GM12878 (cell line): ENCODE data around the gene OLFM1. TPM values are rescaled to one million over a fixed set of nuclear protein-coding genes. Genes with fewer than 3 reads are reported as not detected.

Experiments
- ATAC-seq: fragments of 200-7000 bp; cut with Tn5 transposase; 3 replicates; pipeline ENCODE4 v1.9.1; 2020; ENCODE audit warnings: mild to moderate bottlenecking, moderate library complexity
- BruUV-seq: library from RNA; stranded (reverse); fragments of 400-500 nt; replicated peaks from 2 replicates; lab custom pipeline; 2021; lab: Mats Ljungman, UMichigan
- CTCF ChIA-PET: fragments of 300-600 bp; sonication (Branson Sonifier 250); formaldehyde crosslinking; extraction: SDS; loops from one replicate; lab custom pipeline; 2021; ENCODE audit warnings: inconsistent platforms; lab: Yijun Ruan, JAX
- POLR2A ChIA-PET: fragments of 350-600 bp; formaldehyde crosslinking; extraction: SDS; loops from one replicate; lab custom pipeline; 2021; ENCODE audit warnings: inconsistent platforms; lab: Charles Lee
- RAD21 ChIA-PET: fragments of 300-600 bp; sonication (Branson Sonifier 250); formaldehyde crosslinking; loops from one replicate; lab custom pipeline; 2023; ENCODE audit warnings: antibody characterized with exemption; ENCODE audit not compliant: unreplicated experiment; lab: Charles Lee
- SMC1A ChIA-PET: fragments of 300-600 bp; sonication (Branson Sonifier 250); formaldehyde crosslinking; loops from one replicate; lab custom pipeline; 2023; ENCODE audit not compliant: unreplicated experiment, uncharacterized antibody; lab: Charles Lee
- DNase-seq: peaks from one replicate; pipeline ENCODE4 v3.0.0-alpha.2; 2011; ENCODE audit warnings: low read depth, low spot score
- FAIRE-seq: peaks from 3 replicates; lab custom pipeline; 2011; peaks lifted over from hg19 to GRCh38; lab: Jason Lieb, UNC
- H2AFZ ChIP-seq: 2 replicates; pipeline ENCODE4 v1.6.0; 2011; ENCODE audit warnings: low read depth, low read length, control low read depth; ENCODE audit not compliant: control insufficient read depth
- H3K27ac ChIP-seq: 2 replicates; pipeline ENCODE4 v1.5.1; 2011; ENCODE audit warnings: control low read depth; ENCODE audit not compliant: control insufficient read depth, insufficient read depth
- H3K27me3 ChIP-seq, 2 experiments: replicated peaks in 1 of 2; 2 replicates each; pipeline versions ENCODE4 v1.6.0 to v1.6.1; 2011; ENCODE audit warnings: low read length in 1 of 2; ENCODE audit not compliant: control insufficient read depth in 2 of 2, insufficient read depth in 2 of 2
- H3K36me3 ChIP-seq, 2 experiments: 2 replicates each; pipeline ENCODE4 v1.5.1; 2011; ENCODE audit warnings: low read length in 1 of 2; ENCODE audit not compliant: control insufficient read depth in 2 of 2, insufficient read depth in 2 of 2
- H3K4me1 ChIP-seq: 2 replicates; pipeline ENCODE4 v1.6.1; 2011; ENCODE audit warnings: mild to moderate bottlenecking, low read length, moderate library complexity, mixed read lengths; ENCODE audit not compliant: control insufficient read depth, insufficient read depth
- H3K4me2 ChIP-seq: 2 replicates; pipeline ENCODE4 v1.6.0; 2011; ENCODE audit warnings: control low read depth; ENCODE audit not compliant: control insufficient read depth, insufficient read depth
- H3K4me3 ChIP-seq: fragments of 200-600 bp; sonication (generic); 2 replicates; pipeline ENCODE4 v1.5.1; 2016
- H3K79me2 ChIP-seq: 2 replicates; pipeline ENCODE4 v1.6.0; 2011; ENCODE audit warnings: low read length; ENCODE audit not compliant: control insufficient read depth, insufficient read depth
- H3K9ac ChIP-seq: 2 replicates; pipeline ENCODE4 v1.8.0; 2011; ENCODE audit warnings: low read length, control low read depth, mixed read lengths; ENCODE audit not compliant: control insufficient read depth, insufficient read depth
- H3K9me3 ChIP-seq: replicated peaks from 3 replicates; pipeline ENCODE4 v1.5.1; 2011; ENCODE audit warnings: mild to moderate bottlenecking, low read length; ENCODE audit not compliant: control insufficient read depth, insufficient read depth
- H4K20me1 ChIP-seq: 2 replicates; pipeline ENCODE4 v1.6.0; 2011; ENCODE audit not compliant: control insufficient read depth, insufficient read depth
- BMI1 ChIP-seq: fragments of 450-650 bp; IDR thresholded peaks from 2 replicates; pipeline ENCODE4 v1.6.1; 2016; ENCODE audit warnings: mild to moderate bottlenecking, moderate library complexity, borderline replicate concordance
- CREM ChIP-seq: IDR thresholded peaks from 2 replicates; pipeline ENCODE4 v1.6.1; 2014; ENCODE audit warnings: antibody characterized with exemption, low read depth
- EP300 ChIP-seq, 2 experiments: fragments of 150-350 bp in 1 of 2; IDR thresholded peaks; 2 replicates each; pipeline ENCODE4 v1.6.1; 2011 to 2012; ENCODE audit warnings: low read depth in 2 of 2, low read length in 2 of 2, borderline replicate concordance in 1 of 2, improper control_type of control experiment in 1 of 2, inconsistent platforms in 1 of 2; ENCODE audit not compliant: control insufficient read depth in 1 of 2
- NFYB ChIP-seq: IDR thresholded peaks from 2 replicates; pipeline ENCODE4 v1.6.1; 2011; ENCODE audit warnings: low read depth, mild to moderate bottlenecking, low read length, improper control_type of control experiment, moderate library complexity; ENCODE audit not compliant: insufficient read depth
- POLR2A ChIP-seq: IDR thresholded peaks from 2 replicates; pipeline ENCODE4 v1.6.1; 2011; ENCODE audit warnings: low read depth, mild to moderate bottlenecking, low read length
- RFX5 ChIP-seq: IDR thresholded peaks from 2 replicates; pipeline ENCODE4 v1.6.1; 2011; ENCODE audit warnings: low read depth, low read length, improper control_type of control experiment
- SIN3A ChIP-seq: IDR thresholded peaks from 2 replicates; pipeline ENCODE4 v1.6.1; 2012; ENCODE audit warnings: low read depth, low read length, improper control_type of control experiment
- TCF3 ChIP-seq: IDR thresholded peaks from 2 replicates; pipeline ENCODE4 v1.6.1; 2012; ENCODE audit warnings: low read depth, mild to moderate bottlenecking, low read length, borderline replicate concordance; ENCODE audit not compliant: insufficient read depth
- ZNF592 ChIP-seq: fragments of 450-650 bp; IDR thresholded peaks from 2 replicates; pipeline ENCODE4 v1.6.1; 2017; ENCODE audit warnings: mild to moderate bottlenecking, moderate library complexity
- WGBS: methylation state at CpG from one replicate; pipeline ENCODE4 v1.1.6; 2016; ENCODE audit warnings: low lambda C conversion rate; ENCODE audit not compliant: insufficient replicate concordance, insufficient coverage; ENCODE audit errors: missing lambda C conversion rate; 5-methylcytosine and 5-hydroxymethylcytosine counted together
- in situ Hi-C: fragments of 300-500 bp; cut with MboI; formaldehyde crosslinking; loops from 9 replicates; pipeline ENCODE4 v1.14.3; 2018; ENCODE audit warnings: mixed read lengths
- intact Hi-C: fragments of 100-400 bp; cut with micrococcal nuclease; formaldehyde crosslinking; loops from one replicate; pipeline ENCODE4 v1.14.2; 2022; ENCODE audit not compliant: unreplicated experiment
- polyA plus RNA-seq, 11 experiments: library from polyadenylated mRNA; depleted of rRNA in 4 of 11; unstranded in 6 of 11; stranded (reverse) in 5 of 11; fragments of >200 nt; fragmentation: Nextera tagmentation in 4 of 11; fragmentation: Illumina TruSeq in 1 of 11; extraction: Ambion mirVana in 4 of 11; extraction: Trizol in 1 of 11; gene quantifications; 1 replicate in 1 of 11; 2 replicates in 10 of 11; pipeline versions ENCODE4 v1.2.1 to v1.2.3, GENCODE V29; 2011 to 2016; ENCODE audit warnings: inconsistent platforms in 2 of 11, missing spikeins in 2 of 11, low read depth in 1 of 11
- total RNA-seq, 4 experiments: library from RNA; depleted of rRNA in 3 of 4; stranded (reverse); fragments of >200 nt in 3 of 4; fragmentation: Illumina TruSeq in 1 of 4; extraction: Trizol in 1 of 4; gene quantifications; 2 replicates each; pipeline versions ENCODE4 v1.2.1 to v1.2.3, GENCODE V29; 2013 to 2021

Gene OLFM1
- total and polyA plus RNA-seq, 10 of the 15 experiments (the other 5 are each of a cell fraction or from before 2014, with no cell fraction given): not detected

GRCh38 chr9:135166565-135166964, 79.1 kb downstream of the OLFM1 start:
- ATAC-seq (no peak), FAIRE-seq (no peak), DNase-seq (no peak)
- H2AFZ ChIP-seq: no peak overlapping the region
- peaks cover 0 to 2% of the 10 kb centered on the region in 2 experiments; a peak in 2 of 4 replicates for H3K27me3 ChIP-seq
- H3K27ac ChIP-seq: no peak overlapping the region
- ChIA-PET POLR2A (no interaction called here), RAD21 (no interaction called here), SMC1A (no interaction called here), CTCF (no interaction called here)
- no peak overlapping the region for H3K4me2 ChIP-seq
- H3K79me2 ChIP-seq: no peaks in the 10 kb centered on the region
- WGBS: 19% methylated on average over 14 of the region's 14 CpGs
- BruUV-seq: no TSS peak
- no peaks in the 10 kb centered on the region for H4K20me1 ChIP-seq
- H3K4me1 ChIP-seq: no peaks in the 10 kb centered on the region
- H3K4me3 ChIP-seq: no peak overlapping the region
- no peaks in the 10 kb centered on the region for H3K36me3 ChIP-seq
- TF ChIP-seq EP300 (IDR thresholded peaks at IDR 0.05; ENCODE audit: borderline replicate concordance in 1 of 2, control insufficient read depth in 1 of 2, low read depth in 2 of 2, low read length in 2 of 2): no peak
- TF ChIP-seq POLR2A: no peak
- no peak for TF ChIP-seq SIN3A
- no peak for TF ChIP-seq CREM
- TF ChIP-seq ZNF592: no peak
- no peak for TF ChIP-seq RFX5
- TF ChIP-seq NFYB: no peak
- no peak for TF ChIP-seq BMI1
- TF ChIP-seq TCF3: no peak
- intact Hi-C loops (no loop called here), in situ Hi-C loops (no loop called here)
- no peak overlapping the region for H3K9ac ChIP-seq
- H3K9me3 ChIP-seq: no peaks in the 10 kb centered on the region
